ENCODE data around the gene INTS1.

The INTS1 gene

GRCh38 chr7:1430056-1430845, 73.9 kb downstream of the INTS1 start:
- no peak for DNase-seq

GRCh38 chr7:1428941-1429501, 75.2 kb downstream of the INTS1 start:
- no peak for DNase-seq

DNA sequence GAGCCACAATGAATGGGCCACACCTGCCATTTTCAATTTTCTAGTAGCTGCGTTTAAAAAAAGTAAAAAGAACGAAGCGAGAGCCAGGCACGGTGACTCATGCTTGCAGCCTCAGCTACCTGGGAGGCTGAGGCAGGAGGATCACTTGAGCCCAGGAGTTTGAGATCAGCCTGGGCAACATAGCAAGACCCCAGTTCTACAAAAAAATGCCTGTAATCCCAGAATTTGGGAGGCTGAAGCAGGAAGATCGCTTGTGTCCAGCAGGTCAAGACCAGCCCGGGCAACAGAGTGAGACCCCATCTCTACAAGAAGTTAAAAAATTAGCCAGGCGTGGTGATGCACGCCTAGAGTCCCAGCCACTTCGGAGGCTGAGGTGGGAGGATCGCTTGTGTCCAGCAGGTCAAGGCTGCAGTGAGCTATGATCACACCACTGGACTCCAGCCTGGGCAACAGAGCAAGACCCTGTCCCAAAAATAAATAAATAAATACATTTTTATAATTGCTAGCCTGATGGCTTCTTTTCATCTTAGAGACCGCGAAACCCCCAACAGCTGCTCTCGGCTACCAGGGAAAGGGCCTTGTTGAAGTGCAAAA, 77.0 kb downstream of the INTS1 start:
- no peak for DNase-seq

- no peak for DNase-seq
Measured at GRCh38 chr7:1426474-1426873, 77.7 kb downstream of the INTS1 start.

DNA sequence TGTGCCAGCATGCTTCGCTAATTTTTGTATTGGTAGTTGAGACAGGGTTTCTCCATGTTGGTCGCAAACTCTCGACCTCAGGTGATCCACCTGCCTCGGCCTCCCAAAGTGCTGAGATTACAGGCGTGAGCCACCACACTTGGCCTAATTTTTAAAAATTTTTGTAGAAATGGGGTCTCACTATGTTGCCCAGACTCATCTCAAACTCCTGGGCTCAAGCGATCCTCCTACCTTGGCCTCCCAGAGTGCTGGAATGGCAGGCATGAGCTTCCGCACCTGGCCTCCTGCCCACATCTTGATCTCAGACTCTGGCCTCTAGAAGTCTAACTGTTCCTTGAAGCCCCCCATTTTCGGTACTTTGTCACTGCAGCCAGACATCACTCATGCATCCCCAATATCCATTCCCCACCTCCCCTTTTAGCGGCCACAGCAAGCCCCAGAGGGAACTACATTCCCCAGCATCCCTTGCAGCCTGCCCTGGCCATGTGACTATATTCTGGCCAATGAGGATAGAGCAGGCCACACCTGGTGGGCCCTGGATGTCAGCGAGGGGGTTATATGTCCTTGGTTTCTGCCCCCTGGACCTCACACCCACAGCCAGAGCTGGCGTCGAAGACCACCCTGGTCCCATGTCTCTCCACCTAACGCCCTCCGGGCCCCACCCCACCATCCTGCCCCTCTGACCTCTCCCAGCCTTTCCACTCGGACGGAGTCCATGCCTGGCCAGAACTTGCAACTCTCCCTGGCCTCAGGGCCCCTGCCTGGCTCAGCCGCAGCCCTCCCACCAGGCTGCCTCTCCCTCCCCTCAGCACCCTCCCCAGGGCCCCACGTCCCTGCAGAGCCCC, 78.7 kb downstream of the INTS1 start:
- DNase-seq, result no peak

DNA sequence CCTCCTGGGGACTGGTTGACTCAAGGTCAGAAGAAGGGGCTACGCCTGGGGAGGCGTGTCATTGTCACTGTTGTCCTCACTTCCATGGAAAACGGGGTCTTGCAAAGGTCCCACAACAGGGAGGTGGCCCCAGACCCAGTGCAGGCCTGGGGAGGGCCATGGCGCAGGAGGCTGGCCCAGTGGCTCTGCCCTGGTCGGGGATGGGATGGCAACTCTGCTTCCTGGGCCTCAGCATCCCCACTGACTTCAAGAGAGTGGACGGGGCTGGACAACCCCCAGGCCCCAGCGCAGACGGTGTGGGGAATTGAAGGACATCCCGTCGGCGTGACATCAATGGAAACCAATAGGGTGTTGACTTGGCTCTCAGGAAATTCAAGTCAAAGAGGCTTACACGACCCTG, 80.1 kb downstream of the INTS1 start:
- no peak for DNase-seq

GRCh38 chr7:1423264-1423811, 80.9 kb downstream of the INTS1 start:
- no peak for DNase-seq

GRCh38 chr7:1422512-1423263, 81.5 kb downstream of the INTS1 start:
- no peak for DNase-seq

GRCh38 chr7:1421946-1422345, 82.2 kb downstream of the INTS1 start:
- DNase-seq, result no peak

DNA sequence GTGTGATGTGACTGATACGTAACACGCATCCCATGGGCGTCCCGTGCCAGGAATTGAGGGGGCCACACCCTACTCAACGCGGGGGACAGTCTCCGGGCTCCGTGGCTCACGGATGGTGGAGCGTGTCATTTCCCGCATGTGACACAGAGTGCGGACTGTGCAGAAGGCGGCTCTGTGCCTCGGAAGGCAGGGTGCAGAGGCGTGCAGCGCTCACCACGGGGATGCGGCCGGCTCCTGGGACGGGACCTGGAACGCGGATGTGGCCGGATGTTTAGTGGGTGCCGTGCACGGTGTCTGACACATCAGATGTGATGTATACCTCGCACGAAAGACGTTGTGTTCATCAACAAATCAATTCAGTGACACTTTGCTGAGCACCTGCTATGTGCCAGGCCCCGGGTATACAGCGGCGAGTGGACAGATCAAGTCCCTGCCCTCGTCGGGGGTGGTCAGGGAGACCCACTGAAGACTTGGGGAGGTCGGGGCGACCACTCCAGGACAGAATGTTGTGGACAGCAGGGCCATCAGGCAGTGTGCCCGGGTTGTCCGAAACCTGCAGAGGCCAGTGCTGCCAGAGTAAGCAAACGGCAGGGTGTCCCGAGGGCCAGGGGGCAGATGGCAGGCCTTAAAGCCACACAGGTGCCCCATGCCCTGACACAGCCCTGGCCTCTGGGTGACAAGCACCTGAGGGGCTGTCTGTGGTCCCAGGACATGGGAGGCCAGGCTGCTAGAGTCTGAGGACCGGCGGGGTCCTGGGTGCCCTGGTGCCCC, 83.0 kb downstream of the INTS1 start:
- no peak for DNase-seq

All from NCI-H187 (cell line).